ENCODE measurements around the gene CALML3.

DNA sequence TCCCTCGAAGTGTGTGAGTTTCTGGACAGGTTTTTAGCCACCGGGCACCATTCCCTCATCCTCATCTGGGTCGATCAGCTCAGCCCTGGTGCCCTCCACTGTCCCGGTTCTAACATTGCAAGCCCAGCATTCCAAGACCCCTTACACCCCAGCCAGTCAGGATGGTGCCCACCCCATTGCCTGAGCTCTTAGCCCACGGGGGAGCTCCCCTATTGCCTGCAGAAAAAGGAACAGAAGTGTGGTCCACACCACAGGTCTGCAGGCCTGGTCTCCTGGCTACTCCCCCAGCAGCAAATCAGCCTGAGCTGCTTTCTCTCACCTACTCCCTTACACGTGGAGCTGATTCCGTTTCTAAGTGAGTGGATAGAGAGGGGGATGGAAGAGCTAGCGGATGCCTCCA is 30.1 kb upstream of the CALML3 start:
- TF ChIP-seq, protein P1, sequence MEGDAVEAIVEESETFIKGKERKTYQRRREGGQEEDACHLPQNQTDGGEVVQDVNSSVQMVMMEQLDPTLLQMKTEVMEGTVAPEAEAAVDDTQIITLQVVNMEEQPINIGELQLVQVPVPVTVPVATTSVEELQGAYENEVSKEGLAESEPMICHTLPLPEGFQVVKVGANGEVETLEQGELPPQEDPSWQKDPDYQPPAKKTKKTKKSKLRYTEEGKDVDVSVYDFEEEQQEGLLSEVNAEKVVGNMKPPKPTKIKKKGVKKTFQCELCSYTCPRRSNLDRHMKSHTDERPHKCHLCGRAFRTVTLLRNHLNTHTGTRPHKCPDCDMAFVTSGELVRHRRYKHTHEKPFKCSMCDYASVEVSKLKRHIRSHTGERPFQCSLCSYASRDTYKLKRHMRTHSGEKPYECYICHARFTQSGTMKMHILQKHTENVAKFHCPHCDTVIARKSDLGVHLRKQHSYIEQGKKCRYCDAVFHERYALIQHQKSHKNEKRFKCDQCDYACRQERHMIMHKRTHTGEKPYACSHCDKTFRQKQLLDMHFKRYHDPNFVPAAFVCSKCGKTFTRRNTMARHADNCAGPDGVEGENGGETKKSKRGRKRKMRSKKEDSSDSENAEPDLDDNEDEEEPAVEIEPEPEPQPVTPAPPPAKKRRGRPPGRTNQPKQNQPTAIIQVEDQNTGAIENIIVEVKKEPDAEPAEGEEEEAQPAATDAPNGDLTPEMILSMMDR (IDR thresholded peaks at IDR 0.05) = no peak
- no peak for TF ChIP-seq POLR2A (IDR thresholded peaks at IDR 0.05)
